NB4 (cell line): ENCODE measurements around the gene SORBS1.

Experiments used
- DNase-seq: peaks from one replicate; pipeline ENCODE4 v3.0.0; 2010; ENCODE audit warnings: low read depth
- H3K4me3 ChIP-seq: one replicate; pipeline ENCODE4 v1.5.1; 2011; ENCODE audit warnings: mild to moderate bottlenecking, low read depth, low read length, moderate library complexity
- MYC ChIP-seq: IDR thresholded peaks from 2 replicates; pipeline ENCODE4 v1.6.1; 2011; ENCODE audit warnings: low read depth, low read length
- POLR2A ChIP-seq: IDR thresholded peaks from 2 replicates; pipeline ENCODE4 v1.6.1; 2011; ENCODE audit warnings: mild to moderate bottlenecking; ENCODE audit not compliant: insufficient read length; ENCODE audit errors: extremely low read depth
- TF ChIP-seq, protein P1 (sequence below): IDR thresholded peaks from one replicate; pipeline ENCODE4 v1.5.1; 2012; ENCODE audit warnings: low read depth, low read length
- TF ChIP-seq, protein P2 (sequence below): IDR thresholded peaks from 2 replicates; pipeline ENCODE4 v1.6.1; 2011; ENCODE audit warnings: low read depth, low read length

SORBS1 gene

DNA sequence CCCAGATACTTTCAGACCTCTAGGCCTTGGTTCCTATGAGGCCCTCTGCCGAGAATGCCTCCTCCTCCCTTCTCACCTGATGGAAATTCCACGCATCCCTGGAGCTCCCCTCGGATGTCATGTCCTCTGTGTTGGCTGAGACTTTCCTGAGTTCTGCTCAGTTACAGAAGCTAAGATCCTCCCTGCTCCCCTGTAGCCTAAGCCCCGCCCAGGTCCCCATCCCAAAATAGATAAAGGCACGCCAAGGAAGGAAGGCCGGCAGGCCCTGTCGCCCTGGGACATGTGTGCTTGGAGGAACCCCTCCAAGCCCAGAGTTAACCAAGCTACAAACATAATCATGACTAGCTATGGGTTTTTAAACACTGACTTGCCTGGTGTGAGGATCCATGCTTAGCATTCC is 123.5 kb downstream of the SORBS1 start:
- no peak for DNase-seq
- TF ChIP-seq, protein P1, sequence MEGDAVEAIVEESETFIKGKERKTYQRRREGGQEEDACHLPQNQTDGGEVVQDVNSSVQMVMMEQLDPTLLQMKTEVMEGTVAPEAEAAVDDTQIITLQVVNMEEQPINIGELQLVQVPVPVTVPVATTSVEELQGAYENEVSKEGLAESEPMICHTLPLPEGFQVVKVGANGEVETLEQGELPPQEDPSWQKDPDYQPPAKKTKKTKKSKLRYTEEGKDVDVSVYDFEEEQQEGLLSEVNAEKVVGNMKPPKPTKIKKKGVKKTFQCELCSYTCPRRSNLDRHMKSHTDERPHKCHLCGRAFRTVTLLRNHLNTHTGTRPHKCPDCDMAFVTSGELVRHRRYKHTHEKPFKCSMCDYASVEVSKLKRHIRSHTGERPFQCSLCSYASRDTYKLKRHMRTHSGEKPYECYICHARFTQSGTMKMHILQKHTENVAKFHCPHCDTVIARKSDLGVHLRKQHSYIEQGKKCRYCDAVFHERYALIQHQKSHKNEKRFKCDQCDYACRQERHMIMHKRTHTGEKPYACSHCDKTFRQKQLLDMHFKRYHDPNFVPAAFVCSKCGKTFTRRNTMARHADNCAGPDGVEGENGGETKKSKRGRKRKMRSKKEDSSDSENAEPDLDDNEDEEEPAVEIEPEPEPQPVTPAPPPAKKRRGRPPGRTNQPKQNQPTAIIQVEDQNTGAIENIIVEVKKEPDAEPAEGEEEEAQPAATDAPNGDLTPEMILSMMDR, result no peak
- TF ChIP-seq POLR2A (no peak), MYC (no peak)
- TF ChIP-seq, protein P2, sequence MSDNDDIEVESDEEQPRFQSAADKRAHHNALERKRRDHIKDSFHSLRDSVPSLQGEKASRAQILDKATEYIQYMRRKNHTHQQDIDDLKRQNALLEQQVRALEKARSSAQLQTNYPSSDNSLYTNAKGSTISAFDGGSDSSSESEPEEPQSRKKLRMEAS, result no peak
- H3K4me3 ChIP-seq, result no peak overlapping the region

DNA sequence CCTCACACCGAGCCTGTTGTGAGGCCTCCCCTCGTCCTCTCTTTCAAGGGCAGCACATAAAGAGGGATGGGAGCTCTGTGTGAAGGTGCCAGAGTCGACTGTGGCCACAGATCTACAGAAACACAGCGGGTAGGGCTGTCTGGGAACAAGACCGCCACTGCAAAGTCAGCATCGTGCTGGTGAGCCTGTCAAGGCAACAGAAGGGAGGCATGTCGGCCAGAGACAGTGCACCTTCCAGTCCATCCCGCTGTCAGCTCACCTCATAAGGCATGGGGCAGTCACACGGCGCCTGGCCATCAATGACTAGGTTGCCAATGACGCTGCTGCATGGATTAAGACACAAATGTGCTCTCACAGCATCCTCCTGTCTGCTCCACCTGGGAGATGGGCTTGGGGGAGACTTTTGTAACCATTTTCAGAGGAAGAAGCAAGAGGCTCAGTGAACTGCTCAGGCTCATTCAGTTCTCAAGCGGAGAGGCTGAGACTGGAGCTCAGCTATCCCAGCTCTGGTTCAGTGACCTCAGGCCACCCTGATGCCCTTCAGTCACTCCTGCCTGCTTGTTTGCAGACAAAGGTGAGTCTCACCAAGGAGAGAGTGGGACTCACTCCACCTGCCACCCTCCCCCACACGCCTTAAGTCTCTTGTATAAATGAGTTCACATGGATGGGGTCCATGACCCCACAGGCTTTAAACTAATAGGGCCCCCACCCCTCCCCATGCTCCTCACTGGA is 125.5 kb downstream of the SORBS1 start:
- no peak for DNase-seq
- no peak overlapping the region for H3K4me3 ChIP-seq
- TF ChIP-seq, protein P2, result no peak
- TF ChIP-seq, protein P1, result no peak
- TF ChIP-seq POLR2A, result no peak
- no peak for TF ChIP-seq MYC

DNA sequence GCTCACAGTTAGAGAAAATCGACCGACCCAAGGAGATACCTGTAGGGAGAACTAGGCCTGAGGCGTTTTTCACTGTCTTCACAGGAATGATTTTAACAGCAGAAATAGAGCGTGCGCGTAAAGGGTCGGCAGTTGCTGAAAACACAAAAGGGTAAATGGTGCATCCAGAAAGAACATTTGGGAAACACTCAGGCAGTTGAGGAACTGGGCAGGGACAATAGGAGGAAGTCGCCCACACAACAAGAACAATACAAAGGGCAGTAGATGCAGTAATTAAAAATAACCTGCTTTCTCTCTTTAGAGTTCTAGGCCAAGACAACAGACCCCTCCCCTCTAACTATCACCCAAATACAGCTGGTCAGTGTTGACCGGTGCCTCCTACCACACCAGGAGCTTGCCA is 126.6 kb downstream of the SORBS1 start:
- no peak overlapping the region for H3K4me3 ChIP-seq
- DNase-seq, result no peak
- TF ChIP-seq, protein P2, result no peak
- no peak for TF ChIP-seq POLR2A

DNA sequence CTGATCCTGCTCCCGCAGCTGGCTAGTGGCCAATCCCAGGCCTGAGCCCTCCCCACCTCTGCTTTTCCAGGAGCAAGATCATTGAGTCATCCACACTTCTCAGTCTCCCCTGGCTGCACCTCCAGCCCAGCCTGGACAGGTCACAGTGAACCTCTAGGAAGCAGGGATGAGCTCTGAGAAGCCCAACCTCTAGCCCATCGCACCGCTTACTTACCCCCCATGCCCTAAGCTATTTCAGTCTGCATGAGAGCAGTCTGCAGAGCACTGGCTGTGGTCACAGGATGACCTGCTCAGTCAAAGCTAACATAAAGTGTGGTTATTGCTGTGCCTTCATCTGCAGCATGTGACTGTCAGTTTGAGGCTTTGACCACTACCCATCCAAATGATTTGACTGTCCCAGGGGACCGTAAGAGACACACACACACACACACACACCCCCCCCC is 129.2 kb downstream of the SORBS1 start:
- DNase-seq, result no peak
- no peak for TF ChIP-seq MYC

DNA sequence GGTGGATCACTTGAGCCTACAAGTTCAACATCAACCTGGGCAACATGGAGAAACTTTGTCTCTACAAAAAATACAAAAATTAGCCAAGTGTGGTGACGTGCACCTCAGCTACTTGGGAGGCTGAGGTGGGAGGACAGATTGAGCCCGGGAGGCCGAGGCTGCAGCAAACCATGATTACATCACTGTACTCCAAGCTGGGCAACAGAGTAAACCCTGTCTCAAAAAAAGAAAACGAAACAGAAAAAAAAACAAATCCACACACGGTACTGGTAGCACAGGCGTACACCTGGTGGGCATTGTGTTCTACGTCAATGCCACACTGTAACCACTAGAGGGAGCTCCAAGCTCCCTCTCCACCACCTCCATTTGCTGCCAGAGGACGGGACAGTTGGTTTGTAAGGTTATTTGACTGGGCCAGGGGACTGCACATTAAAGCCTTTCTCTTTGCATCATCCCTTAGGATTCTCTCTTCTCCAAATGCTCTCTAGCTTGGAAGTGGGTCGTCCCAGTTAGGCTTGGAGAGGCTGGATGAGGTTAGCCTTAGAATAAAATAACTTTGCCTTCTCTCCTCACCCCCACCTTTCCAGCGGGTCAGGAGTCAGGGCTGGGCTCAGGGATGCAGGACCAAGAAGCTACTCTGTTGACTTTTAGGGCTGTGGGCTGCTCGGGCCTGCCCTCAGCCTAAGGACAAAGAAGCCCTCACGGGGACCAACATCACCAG is 130.8 kb downstream of the SORBS1 start:
- peak; percentile 66 for DNase-seq
- no peak overlapping the region for H3K4me3 ChIP-seq
- TF ChIP-seq MYC (peak; percentile 61; the same call in 1 of the 2 replicates), POLR2A (no peak)
- TF ChIP-seq, protein P1, result peak; percentile 97
- TF ChIP-seq, protein P2, result 0 out of 2 replicates have a peak, but pooled peaks have one; percentile 32

More for the DNA sequence above, 129.2 kb downstream of the SORBS1 start:
- no peak overlapping the region for H3K4me3 ChIP-seq

DNA sequence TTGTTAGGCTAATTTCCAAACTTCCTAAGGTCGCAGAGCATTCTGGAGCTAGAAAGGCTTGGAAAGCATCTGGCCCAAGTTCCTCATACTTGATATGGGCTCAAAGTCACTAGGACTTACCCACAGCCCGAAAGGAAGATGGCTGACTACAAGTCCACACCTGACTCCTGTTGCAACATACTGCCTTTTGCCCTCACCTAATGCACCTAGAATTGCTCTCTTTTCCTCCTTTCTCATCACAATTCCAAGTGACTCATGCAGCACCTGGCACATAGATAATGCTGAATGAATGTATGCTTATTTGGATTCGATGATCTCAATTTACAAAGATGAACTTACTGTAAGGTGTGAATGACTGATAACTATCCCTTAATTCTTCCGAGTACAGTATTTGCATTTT is 131.5 kb downstream of the SORBS1 start:
- TF ChIP-seq POLR2A, result no peak
- no peak for TF ChIP-seq MYC
- TF ChIP-seq, protein P2, result no peak
- TF ChIP-seq, protein P1, result no peak
- no peak overlapping the region for H3K4me3 ChIP-seq
- no peak for DNase-seq
